NCI-H2196 (cell line): ENCODE measurements around the gene PALM.
"Not testable (repeated sequence)": the region's sequence is repeated elsewhere in the genome, so short reads cannot be mapped to it uniquely, and the experiment has no call there.

Experiments used
- DNase-seq: peaks from one replicate; lab custom pipeline; 2025; ENCODE audit not compliant: unreplicated experiment; lab: John Stamatoyannopoulos, UW

Gene PALM

DNA sequence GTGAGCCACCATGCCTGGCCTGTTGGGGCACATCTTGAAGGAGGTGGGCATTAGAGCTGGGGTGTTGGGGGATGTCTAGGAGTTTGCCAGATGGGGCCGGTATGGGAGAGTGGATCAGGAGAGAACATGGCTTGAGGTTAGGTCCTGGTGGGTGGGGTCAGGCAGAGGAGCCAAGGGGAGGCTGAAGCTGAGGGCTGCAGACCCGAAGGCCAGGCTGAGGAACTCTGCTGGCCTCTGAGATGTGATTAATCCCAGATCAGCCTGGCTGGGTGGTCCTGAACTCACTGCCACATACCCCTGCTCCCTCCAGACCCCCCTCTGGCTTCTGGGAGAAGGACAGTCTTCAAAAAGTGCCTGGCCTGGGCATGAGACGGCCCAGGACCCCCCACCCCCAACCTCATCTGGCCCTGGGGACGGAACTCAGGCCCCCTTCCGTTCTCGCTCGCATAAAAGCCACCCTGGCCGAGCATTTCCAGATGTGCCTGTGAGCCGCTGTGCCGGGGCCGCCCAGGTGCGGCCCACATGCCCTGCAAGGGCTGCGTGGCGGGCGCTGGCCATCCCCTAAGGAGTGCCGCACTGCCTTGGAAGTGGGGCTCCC is 29.8 kb upstream of the PALM start:
- no peak for DNase-seq

DNA sequence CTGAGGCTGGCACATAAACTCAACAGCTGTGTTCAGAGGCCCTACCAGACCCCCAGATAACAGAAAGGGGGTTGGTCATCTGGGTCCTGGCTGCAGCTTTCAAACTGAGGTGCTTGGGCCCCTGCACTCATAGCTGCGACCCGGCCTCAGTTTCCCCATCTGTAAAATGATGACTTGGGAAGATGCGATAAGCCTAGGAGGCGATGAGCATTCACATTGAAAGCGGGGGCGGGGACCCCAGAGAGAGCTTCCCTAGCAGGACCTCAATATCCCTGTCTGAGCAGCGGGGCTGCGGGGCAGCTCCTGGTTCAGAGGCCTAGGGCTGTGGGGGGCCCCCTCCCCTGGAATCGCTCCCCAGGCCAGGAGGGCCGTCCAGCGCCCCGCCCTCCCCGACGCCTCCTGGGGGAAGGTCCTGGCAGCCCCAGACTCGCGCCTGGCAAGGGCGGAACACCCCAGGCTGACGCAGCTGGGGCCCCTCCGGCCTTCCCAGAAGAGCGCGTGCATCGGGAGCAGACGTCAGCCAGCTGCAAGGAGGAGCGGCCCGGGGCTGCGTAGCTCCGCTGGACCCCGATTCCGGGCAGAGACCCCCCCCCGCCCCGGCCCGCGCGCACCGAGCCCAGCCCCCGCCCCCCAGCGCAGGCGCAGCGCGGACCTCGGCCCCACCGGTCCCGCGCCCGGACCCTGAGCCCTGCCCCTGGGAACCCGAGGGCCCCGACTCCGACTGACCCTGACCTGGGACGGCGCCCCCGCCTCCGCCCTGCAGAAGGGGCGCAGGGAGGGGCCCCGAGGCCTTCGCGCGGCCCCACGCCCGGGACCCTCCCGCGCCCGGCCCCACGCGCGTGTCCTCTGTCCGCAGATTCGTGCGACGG is 29.1 kb upstream of the PALM start:
- DNase-seq = peak; percentile 46

DNA sequence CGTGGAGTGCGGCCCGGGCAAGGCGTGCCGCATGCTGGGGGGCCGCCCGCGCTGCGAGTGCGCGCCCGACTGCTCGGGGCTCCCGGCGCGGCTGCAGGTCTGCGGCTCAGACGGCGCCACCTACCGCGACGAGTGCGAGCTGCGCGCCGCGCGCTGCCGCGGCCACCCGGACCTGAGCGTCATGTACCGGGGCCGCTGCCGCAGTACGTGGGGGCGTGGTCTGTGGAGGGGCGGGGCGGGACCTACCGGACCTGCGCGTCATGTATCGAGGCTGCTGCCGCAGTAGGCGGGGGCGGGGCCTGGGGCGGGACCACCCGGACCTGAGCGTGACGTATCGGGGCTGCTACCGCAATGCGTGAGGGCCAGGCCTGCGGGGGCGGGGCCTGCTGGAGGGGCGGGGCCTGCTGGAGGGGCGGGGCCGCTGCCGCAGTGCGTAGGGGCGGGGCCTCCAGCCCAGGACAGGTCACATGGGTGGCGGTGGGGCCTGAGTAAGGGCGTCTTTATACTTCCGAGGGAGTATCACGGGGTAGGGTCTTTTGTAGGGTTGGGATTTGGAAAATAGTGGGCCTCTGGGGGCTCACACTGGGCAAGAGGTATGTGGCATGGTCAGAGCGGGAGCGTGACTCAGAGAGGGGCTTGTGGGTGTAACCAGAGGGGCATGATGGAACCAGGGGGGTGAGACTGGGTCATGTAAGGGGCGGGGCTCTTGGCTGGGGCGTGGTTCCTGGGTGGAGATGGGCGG is 28.3 kb upstream of the PALM start:
- DNase-seq = peak; percentile 97

DNA sequence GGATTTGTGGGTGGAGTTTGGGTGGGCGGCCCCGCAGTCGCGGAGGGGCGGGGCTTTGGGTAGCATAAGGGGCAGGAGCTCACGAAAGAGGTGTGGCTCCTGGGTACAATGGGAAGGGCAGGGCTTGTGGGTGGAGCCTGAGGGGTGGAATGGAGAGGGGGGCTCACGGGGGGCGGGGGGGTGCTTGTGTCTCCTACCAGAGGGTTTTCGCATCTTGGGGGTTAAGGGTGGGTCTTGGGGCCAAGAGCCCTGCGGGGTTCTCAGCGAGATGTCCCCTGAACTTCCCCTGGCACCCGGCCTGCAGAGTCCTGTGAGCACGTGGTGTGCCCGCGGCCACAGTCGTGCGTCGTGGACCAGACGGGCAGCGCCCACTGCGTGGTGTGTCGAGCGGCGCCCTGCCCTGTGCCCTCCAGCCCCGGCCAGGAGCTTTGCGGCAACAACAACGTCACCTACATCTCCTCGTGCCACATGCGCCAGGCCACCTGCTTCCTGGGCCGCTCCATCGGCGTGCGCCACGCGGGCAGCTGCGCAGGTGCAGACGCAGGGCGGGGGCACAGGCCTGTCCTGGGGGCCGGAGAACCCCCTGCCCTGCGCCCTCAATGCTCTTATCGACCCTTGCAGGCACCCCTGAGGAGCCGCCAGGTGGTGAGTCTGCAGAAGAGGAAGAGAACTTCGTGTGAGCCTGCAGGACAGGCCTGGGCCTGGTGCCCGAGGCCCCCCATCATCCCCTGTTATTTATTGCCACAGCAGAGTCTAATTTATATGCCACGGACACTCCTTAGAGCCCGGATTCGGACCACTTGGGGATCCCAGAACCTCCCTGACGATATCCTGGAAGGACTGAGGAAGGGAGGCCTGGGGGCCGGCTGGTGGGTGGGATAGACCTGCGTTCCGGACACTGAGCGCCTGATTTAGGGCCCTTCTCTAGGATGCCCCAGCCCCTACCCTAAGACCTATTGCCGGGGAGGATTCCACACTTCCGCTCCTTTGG is 27.4 kb upstream of the PALM start:
- peak; percentile 92 for DNase-seq

DNA sequence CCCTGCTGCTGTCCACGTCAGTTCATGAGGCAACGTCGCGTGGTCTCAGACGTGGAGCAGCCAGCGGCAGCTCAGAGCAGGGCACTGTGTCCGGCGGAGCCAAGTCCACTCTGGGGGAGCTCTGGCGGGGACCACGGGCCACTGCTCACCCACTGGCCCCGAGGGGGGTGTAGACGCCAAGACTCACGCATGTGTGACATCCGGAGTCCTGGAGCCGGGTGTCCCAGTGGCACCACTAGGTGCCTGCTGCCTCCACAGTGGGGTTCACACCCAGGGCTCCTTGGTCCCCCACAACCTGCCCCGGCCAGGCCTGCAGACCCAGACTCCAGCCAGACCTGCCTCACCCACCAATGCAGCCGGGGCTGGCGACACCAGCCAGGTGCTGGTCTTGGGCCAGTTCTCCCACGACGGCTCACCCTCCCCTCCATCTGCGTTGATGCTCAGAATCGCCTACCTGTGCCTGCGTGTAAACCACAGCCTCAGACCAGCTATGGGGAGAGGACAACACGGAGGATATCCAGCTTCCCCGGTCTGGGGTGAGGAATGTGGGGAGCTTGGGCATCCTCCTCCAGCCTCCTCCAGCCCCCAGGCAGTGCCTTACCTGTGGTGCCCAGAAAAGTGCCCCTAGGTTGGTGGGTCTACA is 25.9 kb upstream of the PALM start:
- DNase-seq = no peak

DNA sequence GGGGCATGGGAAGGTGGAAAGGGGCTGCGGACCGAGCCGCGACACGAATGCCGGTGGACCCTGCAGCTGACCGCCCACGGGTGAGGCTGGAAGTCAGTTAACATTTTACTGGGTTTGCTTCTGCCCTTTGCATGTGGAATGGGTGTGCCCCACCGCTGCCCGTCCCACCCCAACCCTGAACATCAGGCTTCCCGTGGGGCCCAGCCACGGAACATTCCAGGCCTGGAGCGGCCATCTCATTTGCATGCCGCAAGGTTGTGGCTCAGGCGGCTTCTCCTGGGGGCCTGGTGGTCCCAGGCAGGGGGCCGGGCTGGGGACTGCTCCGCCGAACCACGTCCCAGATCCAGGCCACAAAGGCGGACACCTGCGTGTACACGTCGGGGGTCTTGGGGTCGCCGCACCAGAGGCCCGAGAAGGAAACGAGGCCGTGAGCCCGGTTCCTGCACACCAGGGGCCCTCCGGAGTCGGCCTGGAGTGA is 23.2 kb upstream of the PALM start:
- no peak for DNase-seq

DNA sequence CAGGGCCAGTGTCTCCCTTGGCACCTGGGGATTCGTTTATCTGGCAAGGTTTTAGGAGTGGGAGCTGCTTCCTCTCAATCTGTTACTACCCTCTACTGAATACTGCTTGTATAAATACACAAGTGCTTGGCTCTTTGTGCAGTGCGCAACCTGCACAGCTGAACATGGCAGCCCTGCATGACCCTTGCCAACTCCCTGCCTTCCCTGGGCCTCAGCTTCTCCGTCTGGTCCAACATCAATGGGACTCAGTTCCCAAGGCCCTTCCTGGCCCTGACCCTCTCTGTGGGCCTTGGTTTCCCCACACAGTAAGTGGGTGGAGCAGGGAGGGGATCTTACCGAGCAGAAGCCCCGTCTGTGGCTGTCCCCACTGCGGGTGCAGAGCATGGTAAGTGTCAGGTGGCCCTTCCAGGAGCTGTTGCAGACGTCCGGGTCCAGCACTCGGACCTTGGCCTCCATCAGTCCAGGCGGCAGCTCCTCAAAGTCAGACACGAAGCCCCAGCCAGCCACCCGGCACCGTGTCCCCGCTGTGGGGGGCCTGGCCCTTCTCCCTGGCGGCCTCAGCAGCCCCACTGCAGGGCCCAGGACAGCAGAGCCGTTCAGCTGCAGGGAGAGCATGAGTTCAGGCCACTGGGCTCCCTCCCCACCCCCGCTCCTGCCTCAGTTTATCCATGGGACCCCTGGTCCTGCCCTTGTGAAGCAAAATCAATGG is 22.0 kb upstream of the PALM start:
- no peak for DNase-seq

DNA sequence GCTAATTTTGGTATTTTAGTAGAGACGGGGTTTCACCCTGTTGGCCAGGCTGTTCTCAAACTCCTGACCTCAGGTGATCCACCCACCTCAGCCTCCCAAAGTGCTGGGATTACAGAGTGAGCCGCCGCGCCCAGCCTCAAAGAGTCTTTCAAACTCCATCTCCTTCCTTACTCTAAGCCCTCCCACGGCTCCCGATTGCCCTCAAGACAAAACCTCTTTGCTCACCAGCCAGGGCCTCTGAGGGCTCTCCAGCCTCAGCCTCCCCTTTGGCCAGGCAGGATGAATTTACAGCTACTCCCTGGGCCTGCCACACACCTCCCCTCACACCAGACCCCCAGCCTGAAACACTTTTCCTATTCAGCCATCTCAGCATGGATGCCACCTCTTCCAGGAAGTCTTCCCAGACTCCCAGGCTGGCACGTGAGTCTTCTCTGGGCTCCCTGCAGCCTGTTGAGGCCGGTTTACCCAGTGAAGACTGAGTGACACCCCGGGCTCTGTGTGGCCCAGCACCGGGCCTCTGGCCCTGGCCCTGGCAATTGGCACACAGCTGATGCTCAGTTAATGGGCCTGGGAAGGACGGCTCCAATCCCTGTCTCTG is 21.1 kb upstream of the PALM start:
- DNase-seq = no peak

DNA sequence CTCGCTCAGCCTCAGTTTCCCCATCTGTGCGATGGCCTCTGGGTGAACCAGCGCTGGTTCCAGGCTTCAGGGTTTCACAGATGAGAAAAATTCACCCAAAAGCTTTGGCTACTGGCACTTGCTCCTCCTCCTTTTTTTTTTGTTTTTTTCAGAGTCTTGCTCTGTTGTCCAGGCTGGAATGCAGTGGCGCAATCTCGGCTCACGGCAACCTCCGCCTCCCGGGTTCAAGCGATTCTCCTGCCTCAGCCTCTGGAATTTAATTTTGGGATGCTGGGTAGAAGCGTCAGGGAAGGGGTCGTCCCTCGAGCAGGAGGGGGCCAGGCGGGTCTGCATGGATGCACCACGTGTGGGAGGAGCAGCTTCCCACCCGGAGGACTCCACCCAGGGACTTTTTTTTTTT is 20.5 kb upstream of the PALM start:
- DNase-seq = no peak

DNA sequence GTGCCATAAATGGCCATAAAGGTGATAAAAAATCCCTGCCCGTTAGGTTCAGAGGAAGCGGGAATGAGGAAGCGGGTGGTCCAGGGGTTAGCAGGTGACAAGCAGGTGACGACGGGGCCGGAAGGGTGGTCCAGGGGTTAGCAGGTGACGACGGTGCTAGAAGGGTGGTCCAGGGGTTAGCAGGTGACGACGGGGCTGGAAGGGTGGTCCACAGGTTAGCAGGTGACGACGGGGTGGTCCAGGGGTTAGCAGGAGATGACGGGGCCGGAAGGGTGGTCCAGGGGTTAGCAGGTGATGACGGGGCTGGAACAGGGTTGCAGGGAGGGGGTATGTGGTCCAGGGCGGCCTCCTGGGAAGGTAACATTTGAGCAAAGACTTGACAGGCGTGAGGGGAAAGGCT is 19.7 kb upstream of the PALM start:
- no peak for DNase-seq

DNA sequence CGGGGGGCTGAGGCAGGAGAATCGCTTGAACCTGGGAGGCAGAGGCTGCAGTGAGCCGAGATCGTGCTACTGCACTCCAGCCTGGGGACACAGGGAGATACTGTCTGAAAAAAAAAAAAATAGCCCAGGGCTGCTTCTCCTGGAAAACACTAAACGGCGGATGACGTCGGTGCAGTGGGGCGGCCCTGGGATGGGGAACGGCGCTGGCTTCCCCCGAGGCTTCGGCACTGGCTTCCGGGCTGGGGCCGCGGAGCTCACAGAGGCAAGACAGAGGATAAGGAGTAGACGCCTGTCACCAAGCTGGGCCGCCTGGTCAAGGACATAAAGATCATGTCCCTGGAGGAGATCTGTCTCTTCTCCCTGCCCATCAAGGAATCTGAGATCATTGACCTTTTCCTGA is 18.5 kb upstream of the PALM start:
- no peak for DNase-seq

DNA sequence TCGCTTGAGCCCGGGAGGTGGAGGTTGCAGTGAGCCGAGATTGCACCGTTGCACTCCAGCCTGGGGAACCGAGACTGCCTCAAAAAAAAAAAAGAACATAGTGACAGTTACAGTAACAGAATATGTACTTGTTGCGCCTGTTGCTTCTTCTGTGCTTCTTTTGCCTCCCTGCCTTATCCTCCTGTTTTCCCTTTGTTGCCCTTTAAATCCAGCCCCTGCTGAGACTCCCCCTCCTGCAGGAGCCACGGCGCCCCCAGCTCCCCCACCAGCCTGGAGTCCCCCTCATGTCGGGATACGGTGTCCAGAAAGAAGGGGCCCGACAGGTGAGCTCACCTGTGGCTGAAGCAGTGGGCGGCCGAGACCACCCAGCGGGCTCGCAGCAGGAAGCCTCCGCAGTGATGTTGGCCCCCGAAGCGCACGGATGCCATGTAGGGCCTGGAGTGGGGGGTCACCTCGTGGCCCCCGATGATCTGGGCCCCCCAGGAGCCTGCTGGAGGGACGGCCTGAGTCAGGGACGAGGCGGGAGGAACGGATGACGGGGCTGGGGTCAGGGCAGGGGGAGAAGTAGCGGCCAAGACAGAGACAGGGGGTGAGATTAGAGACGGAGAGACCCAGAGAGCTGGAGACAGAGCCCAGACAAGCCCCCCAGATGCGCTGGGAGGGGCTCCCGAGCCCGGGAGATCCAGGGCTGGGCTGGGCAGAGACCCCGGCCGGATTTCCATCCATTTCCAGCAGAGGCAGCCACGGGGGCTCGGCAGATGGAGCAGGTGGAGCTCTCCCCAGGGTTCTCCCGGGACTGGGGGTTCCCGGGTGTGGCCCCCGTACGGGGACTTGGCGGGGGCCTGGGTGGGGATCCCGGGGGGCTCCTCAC is 14.0 kb upstream of the PALM start:
- no peak for DNase-seq

DNA sequence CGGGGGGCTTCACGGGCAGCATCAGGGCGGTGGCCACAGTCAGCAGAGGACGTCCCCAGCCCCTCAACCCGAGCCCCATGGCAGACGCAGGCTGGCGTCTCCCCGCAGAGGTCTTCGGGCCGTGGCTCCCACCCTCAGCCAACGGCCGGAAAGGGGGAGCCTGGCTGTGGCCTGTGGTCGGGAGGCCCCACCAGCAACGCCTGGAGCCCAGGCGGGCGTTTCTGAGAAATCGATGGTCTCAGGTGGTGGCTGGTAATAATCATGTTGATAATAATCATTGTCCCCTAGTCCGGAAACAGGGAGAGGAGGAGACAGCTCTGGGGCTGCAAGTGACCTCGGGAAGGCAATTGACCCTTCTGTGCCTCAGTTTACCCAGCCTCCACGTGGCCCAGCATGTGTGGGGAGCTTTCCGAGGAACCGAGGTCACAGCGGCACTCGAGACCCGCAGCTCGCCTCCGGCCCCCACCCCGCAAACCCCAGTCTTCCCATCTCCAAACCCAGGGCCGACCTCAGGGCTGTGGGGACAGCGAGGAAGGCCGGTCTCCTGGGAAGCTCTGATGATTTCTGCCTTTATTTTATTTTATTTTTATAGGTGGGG is 13.3 kb upstream of the PALM start, which contains the start of gene PRSS57:
TSS of gene PRSS57 (minus strand) at position 101 of the 598 bp plus-strand sequence. CDS start at position 79, 22 bp downstream.
- no peak for DNase-seq

DNA sequence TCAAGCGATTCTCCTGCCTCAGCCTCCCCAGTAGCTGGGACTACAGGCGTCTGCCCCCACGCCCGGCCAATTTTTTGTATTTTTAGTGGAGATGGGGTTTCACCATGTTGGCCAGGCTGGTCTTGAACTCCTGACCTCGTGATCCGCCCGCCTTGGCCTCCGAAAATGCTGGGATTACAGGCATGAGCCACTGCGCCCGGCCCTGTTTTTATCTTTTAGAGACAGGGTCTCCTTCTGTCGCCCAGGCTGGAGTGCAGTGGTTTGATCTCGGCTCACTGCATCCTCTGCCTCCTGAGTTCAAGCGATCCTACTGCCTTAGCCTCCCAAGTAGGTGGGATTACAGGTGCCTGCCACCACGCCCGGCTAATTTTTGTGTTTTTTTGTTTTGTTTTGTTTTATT is 10.2 kb upstream of the PALM start:
- DNase-seq = not testable (repeated sequence)

DNA sequence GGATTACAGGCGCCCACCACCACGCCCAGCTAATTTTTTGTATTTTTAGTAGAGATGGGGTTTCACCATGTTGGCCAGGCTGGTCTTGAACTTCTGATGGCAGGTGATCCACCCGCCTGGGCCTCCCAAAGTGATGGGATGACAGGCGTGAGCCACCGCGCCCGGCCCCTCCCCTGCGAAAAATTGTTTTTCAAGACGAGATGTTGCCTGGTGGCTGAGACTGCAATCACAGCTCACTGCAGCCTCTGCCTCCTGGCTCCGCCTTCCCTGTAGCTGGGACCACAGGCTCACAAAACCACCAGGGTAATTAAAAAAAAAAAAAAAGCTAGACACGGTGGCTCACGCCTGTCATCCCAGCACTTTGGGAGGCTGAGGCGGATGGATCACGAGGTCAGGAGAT is 8.8 kb upstream of the PALM start:
- not testable (repeated sequence) for DNase-seq

DNA sequence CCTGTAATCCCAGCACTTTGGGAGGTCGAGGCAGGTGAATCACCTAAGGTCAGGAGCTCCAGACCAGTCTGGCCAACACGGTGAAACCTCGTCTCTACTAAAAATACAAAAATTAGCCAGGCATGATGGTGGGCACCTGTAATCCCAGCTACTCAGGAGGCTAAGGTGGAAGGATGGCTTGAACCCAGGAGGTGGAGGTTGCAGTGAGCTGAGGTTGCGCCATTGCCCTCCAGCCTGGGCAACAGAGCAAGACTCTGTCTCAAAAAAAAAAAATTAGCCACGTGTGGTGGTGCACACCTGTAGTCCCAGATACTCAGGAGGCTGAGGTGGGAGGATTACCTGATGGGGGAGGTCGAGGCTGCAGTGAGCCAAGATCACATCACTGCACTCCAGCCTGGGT is 5.9 kb upstream of the PALM start:
- not testable (repeated sequence) for DNase-seq

DNA sequence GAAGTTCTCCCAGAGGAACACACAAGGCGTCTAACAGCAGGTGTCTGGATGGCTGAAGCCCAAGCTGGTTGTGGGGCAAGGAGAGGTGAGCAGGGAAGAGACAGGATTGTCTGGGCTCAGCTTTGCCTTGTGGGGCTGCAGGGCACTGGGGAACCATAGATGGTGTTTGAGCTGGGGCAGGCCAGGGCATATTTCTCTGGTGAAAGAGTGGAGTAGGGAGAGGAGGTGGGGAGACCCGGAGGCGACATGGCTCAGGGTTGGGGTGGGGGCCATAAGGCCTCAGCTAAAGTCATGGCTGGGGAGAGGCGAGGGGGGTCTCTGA is 5.4 kb upstream of the PALM start:
- DNase-seq = no peak
